D721Med (cell line): ENCODE results near the gene KCNG1.

Source experiments
- DNase-seq: peaks from one replicate; pipeline ENCODE4 v3.0.0; 2011; ENCODE audit warnings: low spot score; ENCODE audit not compliant: insufficient read length
- FAIRE-seq: peaks from 2 replicates; lab custom pipeline; 2011; peaks lifted over from hg19 to GRCh38; lab: Jason Lieb, UNC
- CTCF ChIP-seq: IDR thresholded peaks from 2 replicates; pipeline ENCODE4 v1.5.1; 2012; ENCODE audit warnings: mild to moderate bottlenecking, control low read depth; ENCODE audit not compliant: insufficient read depth; ENCODE audit errors: missing control alignments

Gene KCNG1

GRCh38 chr20:51044796-51045195 lies 21.9 kb upstream of the KCNG1 start:
- TF ChIP-seq CTCF = no peak
- no peak for DNase-seq
- no peak for FAIRE-seq

- FAIRE-seq (no peak), DNase-seq (no peak)
- no peak for TF ChIP-seq CTCF
These were observed 20.9 kb upstream of the KCNG1 start for GRCh38 chr20:51043811-51044210.

GRCh38 chr20:51042657-51043247 lies 19.8 kb upstream of the KCNG1 start:
- FAIRE-seq (no peak), DNase-seq (no peak)
- TF ChIP-seq CTCF = no peak

GRCh38 chr20:51042064-51042463 lies 19.2 kb upstream of the KCNG1 start:
- FAIRE-seq (no peak), DNase-seq (no peak)
- TF ChIP-seq CTCF = no peak

GRCh38 chr20:51037532-51038115 lies 14.7 kb upstream of the KCNG1 start:
- FAIRE-seq = no peak
- TF ChIP-seq CTCF = no peak

GRCh38 chr20:51036827-51037531 lies 14.1 kb upstream of the KCNG1 start:
- DNase-seq = no peak
- no peak for TF ChIP-seq CTCF
- FAIRE-seq = no peak

More at GRCh38 chr20:51037532-51038115, 14.7 kb upstream of the KCNG1 start:
- DNase-seq = no peak

GRCh38 chr20:51036226-51036625 lies 13.3 kb upstream of the KCNG1 start:
- no peak for FAIRE-seq
- no peak for DNase-seq
- no peak for TF ChIP-seq CTCF
